HCT116 (cell line): ENCODE results near the gene FLT3LG. TPM values are rescaled to one million over a fixed set of nuclear protein-coding genes. Genes with fewer than 3 reads are reported as not detected.

ENCODE experiments used
- ATAC-seq: fragments of 200-7000 bp; cut with Tn5 transposase; 2 replicates; pipeline ENCODE4 v1.9.1; 2020; ENCODE audit warnings: mild to moderate bottlenecking, moderate library complexity
- BruUV-seq: library from RNA; stranded (reverse); fragments of 400-500 nt; replicated peaks from 2 replicates; lab custom pipeline; 2021; lab: Mats Ljungman, UMichigan
- CTCF ChIA-PET: fragments of 300-600 bp; sonication (Branson Sonifier 250); formaldehyde crosslinking; loops from one replicate; lab custom pipeline; 2021; ENCODE audit warnings: antibody characterized with exemption; lab: Charles Lee
- POLR2A ChIA-PET: fragments of 300-600, 350-600 bp; sonication (Branson Sonifier 250); formaldehyde crosslinking; loops from one replicate; lab custom pipeline; 2021; ENCODE audit warnings: antibody characterized with exemption; lab: Charles Lee
- RAD21 ChIA-PET, 2 experiments: fragments of 300-600 bp; sonication (Branson Sonifier 250); formaldehyde crosslinking; loops; one replicate each; lab custom pipeline; 2023; ENCODE audit warnings: low total read pairs in 2 of 2; ENCODE audit not compliant: uncharacterized antibody in 2 of 2, unreplicated experiment in 2 of 2, low non-redundant PET in 1 of 2; lab: Charles Lee
- DNase-seq: peaks from one replicate; pipeline ENCODE4 v3.0.0-alpha.2; 2010; ENCODE audit warnings: low read depth, low spot score
- H2AFZ ChIP-seq: fragments of 200-600 bp; shearing (Covaris generic), sonication (generic); 2 replicates; pipeline ENCODE4 v1.6.1; 2017; ENCODE audit warnings: low read depth, mixed run types, mixed read lengths, antibody characterized with exemption, low read length; ENCODE audit not compliant: poor library complexity, severe bottlenecking
- H3K27ac ChIP-seq: 2 replicates; pipeline ENCODE4 v1.5.1; 2012; ENCODE audit warnings: low read depth, low read length
- H3K27me3 ChIP-seq: fragments of 200-600 bp; sonication (generic); 2 replicates; pipeline ENCODE4 v1.6.1; 2016; ENCODE audit warnings: mixed run types, low read length, mixed read lengths; ENCODE audit not compliant: insufficient read depth
- H3K36me3 ChIP-seq, 2 experiments: fragments of 200-500 bp in 1 of 2; fragments of 200-600 bp in 1 of 2; sonication (Bioruptor generic) in 1 of 2; sonication (generic) in 1 of 2; 2 replicates each; pipeline versions ENCODE4 v1.5.1 to v1.6.1; 2014 to 2016; ENCODE audit warnings: low read length in 2 of 2, inconsistent platforms in 1 of 2, mixed read lengths in 1 of 2, mixed run types in 1 of 2; ENCODE audit not compliant: insufficient read depth in 2 of 2, control insufficient read depth in 1 of 2
- H3K4me1 ChIP-seq, 2 experiments: fragments of 200-600 bp in 1 of 2; sonication (generic) in 1 of 2; 2 replicates each; pipeline versions ENCODE4 v1.5.1 to v1.6.1; 2012 to 2017; ENCODE audit warnings: low read length in 2 of 2, inconsistent platforms in 1 of 2, mild to moderate bottlenecking in 1 of 2, mixed read lengths in 1 of 2, mixed run types in 1 of 2, moderate library complexity in 1 of 2; ENCODE audit not compliant: insufficient read depth in 2 of 2, control insufficient read depth in 1 of 2
- H3K4me2 ChIP-seq: fragments of 200-600 bp; sonication (generic); 2 replicates; pipeline ENCODE4 v1.6.1; 2017; ENCODE audit warnings: mixed run types, low read length, mixed read lengths
- H3K4me3 ChIP-seq, 2 experiments: fragments of 200-600 bp in 1 of 2; sonication (generic) in 1 of 2; replicated peaks in 1 of 2; 2 replicates each; pipeline ENCODE4 v1.5.1; 2011 to 2016; ENCODE audit warnings: low read length in 2 of 2, control low read depth in 1 of 2, low read depth in 1 of 2, mild to moderate bottlenecking in 1 of 2, mixed read lengths in 1 of 2, mixed run types in 1 of 2
- H3K79me2 ChIP-seq: fragments of 200-600 bp; sonication (generic); 2 replicates; pipeline ENCODE4 v1.6.1; 2017; ENCODE audit warnings: mild to moderate bottlenecking, mixed run types, low read length, moderate library complexity, mixed read lengths; ENCODE audit not compliant: insufficient read depth
- H3K9ac ChIP-seq: fragments of 200-600 bp; sonication (generic); 2 replicates; pipeline ENCODE4 v1.6.1; 2016; ENCODE audit warnings: low read length, mixed read lengths
- H3K9me2 ChIP-seq: fragments of 200-600 bp; sonication (generic), shearing (Covaris generic); 2 replicates; pipeline ENCODE4 v1.6.1; 2017; ENCODE audit warnings: mixed run types, mild to moderate bottlenecking, moderate library complexity; ENCODE audit not compliant: insufficient read depth
- H3K9me3 ChIP-seq, 2 experiments: fragments of 200-500 bp in 1 of 2; fragments of 200-600 bp in 1 of 2; sonication (Bioruptor generic) in 1 of 2; sonication (generic) in 1 of 2; 2 replicates each; pipeline ENCODE4 v1.6.1; 2014 to 2017; ENCODE audit warnings: low read length in 2 of 2, mixed read lengths in 2 of 2, inconsistent platforms in 1 of 2, low read depth in 1 of 2, mild to moderate bottlenecking in 1 of 2, mixed run types in 1 of 2, moderate library complexity in 1 of 2; ENCODE audit not compliant: control insufficient read depth in 1 of 2, insufficient read depth in 1 of 2
- H4K20me1 ChIP-seq: fragments of 200-600 bp; sonication (generic), shearing (Covaris generic); 2 replicates; pipeline ENCODE4 v1.6.1; 2017; ENCODE audit warnings: mixed run types, mild to moderate bottlenecking, moderate library complexity; ENCODE audit not compliant: insufficient read depth
- CBX3 ChIP-seq: IDR thresholded peaks from 2 replicates; pipeline ENCODE4 v1.6.1; 2012; ENCODE audit warnings: low read depth
- EZH2phosphoT487 ChIP-seq: fragments of 200-600 bp; IDR thresholded peaks from 2 replicates; pipeline ENCODE4 v1.6.1; 2018; ENCODE audit warnings: antibody characterized with exemption, borderline replicate concordance
- FOSL1 ChIP-seq: IDR thresholded peaks from 2 replicates; pipeline ENCODE4 v1.6.1; 2012; ENCODE audit warnings: low read depth
- JUND ChIP-seq: IDR thresholded peaks from 2 replicates; pipeline ENCODE4 v1.6.1; 2012
- RAD21 ChIP-seq: IDR thresholded peaks from 2 replicates; pipeline ENCODE4 v1.6.1; 2012; ENCODE audit warnings: low read depth, mild to moderate bottlenecking
- SP1 ChIP-seq: IDR thresholded peaks from 2 replicates; pipeline ENCODE4 v1.6.1; 2012; ENCODE audit warnings: low read depth
- TCF7L2 ChIP-seq: IDR thresholded peaks from 2 replicates; pipeline ENCODE4 v1.7.0; 2011; ENCODE audit warnings: borderline replicate concordance, inconsistent platforms; ENCODE audit not compliant: insufficient read depth, insufficient read length; ENCODE audit errors: extremely low read depth
- YY1 ChIP-seq: IDR thresholded peaks from 2 replicates; pipeline ENCODE4 v1.6.1; 2011; ENCODE audit warnings: low read length, low read depth, moderate library complexity, mild to moderate bottlenecking; ENCODE audit not compliant: insufficient replicate concordance; ENCODE audit errors: extremely low read depth
- ZFX ChIP-seq: fragments of 450-650 bp; IDR thresholded peaks from 2 replicates; pipeline ENCODE4 v1.6.1; 2017
- intact Hi-C: fragments of 100-400 bp; cut with micrococcal nuclease; formaldehyde crosslinking; loops from 2 replicates; pipeline ENCODE4 v1.10.0; 2022
- total RNA-seq: library from RNA; stranded (reverse); gene quantifications from one replicate; pipeline ENCODE4 v1.2.1, GENCODE V29; 2021; ENCODE audit not compliant: unreplicated experiment
- TF ChIP-seq, protein P1 (sequence below): IDR thresholded peaks from 2 replicates; pipeline ENCODE4 v1.6.1; 2012
- TF ChIP-seq, protein P2 (sequence below): IDR thresholded peaks from 2 replicates; pipeline ENCODE4 v1.6.1; 2012; ENCODE audit warnings: low read depth
- TF ChIP-seq, protein P3 (sequence below), 3 experiments: fragments of 200-600 bp in 1 of 3; sonication (generic) in 1 of 3; IDR thresholded peaks in 2 of 3; conservative IDR thresholded peaks in 1 of 3; 2 replicates each; pipeline ENCODE4 v1.5.1; 2012 to 2017; ENCODE audit warnings: low read depth in 2 of 3, low read length in 2 of 3, antibody characterized with exemption in 1 of 3, borderline replicate concordance in 1 of 3, control low read depth in 1 of 3, mild to moderate bottlenecking in 1 of 3, mixed read lengths in 1 of 3, mixed run types in 1 of 3, moderate library complexity in 1 of 3; ENCODE audit not compliant: insufficient read depth in 1 of 3
- TF ChIP-seq, protein P4 (sequence below): IDR thresholded peaks from 2 replicates; pipeline ENCODE4 v1.6.1; 2012

FLT3LG gene
- total RNA-seq, 1 experiment from 2014 or later = 3.8 TPM

DNA sequence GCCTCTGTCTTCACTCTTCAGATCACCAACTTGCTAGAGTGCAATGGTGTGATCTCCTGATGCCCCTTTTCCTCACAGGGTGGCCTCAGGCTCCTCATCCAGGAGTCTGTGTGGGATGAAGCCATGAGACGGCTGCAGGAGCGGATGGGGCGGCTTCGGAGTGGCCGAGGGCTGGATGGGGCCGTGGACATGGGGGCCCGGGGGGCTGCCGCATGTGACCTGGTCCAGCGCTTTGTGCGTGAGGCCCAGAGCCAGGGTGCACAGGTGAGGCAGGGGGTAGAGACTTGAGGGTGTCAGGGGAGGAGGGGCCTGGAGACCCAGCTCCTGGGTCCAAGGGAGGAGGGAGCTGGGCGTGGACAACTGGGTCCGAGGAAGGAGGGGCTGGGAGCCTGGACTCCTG, 11.5 kb upstream of the FLT3LG start:
- Histone ChIP-seq H2AFZ (no peak overlapping the region), H3K4me1 (no peaks in the 10 kb centered on the region), H3K4me3 (no peak overlapping the region), H3K27me3 (no peaks in the 10 kb centered on the region), H3K36me3 (no peaks in the 10 kb centered on the region), H3K79me2 (no peaks in the 10 kb centered on the region), H3K4me2 (no peak overlapping the region), H3K9me2 (no peaks in the 10 kb centered on the region), H3K9me3 (no peaks in the 10 kb centered on the region), H3K9ac (no peak overlapping the region), H4K20me1 (no peaks in the 10 kb centered on the region), H3K27ac (no peak overlapping the region)
- CTCF ChIA-PET = no interaction called here
- POLR2A ChIA-PET = no interaction called here
- RAD21 ChIA-PET = no interaction called here
- TF ChIP-seq JUND (no peak), YY1 (no peak), ZFX (no peak), CBX3 (no peak), RAD21 (no peak), SP1 (no peak), TCF7L2 (no peak), EZH2phosphoT487 (no peak), FOSL1 (no peak)
- TF ChIP-seq, protein P1, sequence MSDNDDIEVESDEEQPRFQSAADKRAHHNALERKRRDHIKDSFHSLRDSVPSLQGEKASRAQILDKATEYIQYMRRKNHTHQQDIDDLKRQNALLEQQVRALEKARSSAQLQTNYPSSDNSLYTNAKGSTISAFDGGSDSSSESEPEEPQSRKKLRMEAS = no peak
- TF ChIP-seq, protein P2, sequence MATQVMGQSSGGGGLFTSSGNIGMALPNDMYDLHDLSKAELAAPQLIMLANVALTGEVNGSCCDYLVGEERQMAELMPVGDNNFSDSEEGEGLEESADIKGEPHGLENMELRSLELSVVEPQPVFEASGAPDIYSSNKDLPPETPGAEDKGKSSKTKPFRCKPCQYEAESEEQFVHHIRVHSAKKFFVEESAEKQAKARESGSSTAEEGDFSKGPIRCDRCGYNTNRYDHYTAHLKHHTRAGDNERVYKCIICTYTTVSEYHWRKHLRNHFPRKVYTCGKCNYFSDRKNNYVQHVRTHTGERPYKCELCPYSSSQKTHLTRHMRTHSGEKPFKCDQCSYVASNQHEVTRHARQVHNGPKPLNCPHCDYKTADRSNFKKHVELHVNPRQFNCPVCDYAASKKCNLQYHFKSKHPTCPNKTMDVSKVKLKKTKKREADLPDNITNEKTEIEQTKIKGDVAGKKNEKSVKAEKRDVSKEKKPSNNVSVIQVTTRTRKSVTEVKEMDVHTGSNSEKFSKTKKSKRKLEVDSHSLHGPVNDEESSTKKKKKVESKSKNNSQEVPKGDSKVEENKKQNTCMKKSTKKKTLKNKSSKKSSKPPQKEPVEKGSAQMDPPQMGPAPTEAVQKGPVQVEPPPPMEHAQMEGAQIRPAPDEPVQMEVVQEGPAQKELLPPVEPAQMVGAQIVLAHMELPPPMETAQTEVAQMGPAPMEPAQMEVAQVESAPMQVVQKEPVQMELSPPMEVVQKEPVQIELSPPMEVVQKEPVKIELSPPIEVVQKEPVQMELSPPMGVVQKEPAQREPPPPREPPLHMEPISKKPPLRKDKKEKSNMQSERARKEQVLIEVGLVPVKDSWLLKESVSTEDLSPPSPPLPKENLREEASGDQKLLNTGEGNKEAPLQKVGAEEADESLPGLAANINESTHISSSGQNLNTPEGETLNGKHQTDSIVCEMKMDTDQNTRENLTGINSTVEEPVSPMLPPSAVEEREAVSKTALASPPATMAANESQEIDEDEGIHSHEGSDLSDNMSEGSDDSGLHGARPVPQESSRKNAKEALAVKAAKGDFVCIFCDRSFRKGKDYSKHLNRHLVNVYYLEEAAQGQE = no peak
- TF ChIP-seq, protein P3, sequence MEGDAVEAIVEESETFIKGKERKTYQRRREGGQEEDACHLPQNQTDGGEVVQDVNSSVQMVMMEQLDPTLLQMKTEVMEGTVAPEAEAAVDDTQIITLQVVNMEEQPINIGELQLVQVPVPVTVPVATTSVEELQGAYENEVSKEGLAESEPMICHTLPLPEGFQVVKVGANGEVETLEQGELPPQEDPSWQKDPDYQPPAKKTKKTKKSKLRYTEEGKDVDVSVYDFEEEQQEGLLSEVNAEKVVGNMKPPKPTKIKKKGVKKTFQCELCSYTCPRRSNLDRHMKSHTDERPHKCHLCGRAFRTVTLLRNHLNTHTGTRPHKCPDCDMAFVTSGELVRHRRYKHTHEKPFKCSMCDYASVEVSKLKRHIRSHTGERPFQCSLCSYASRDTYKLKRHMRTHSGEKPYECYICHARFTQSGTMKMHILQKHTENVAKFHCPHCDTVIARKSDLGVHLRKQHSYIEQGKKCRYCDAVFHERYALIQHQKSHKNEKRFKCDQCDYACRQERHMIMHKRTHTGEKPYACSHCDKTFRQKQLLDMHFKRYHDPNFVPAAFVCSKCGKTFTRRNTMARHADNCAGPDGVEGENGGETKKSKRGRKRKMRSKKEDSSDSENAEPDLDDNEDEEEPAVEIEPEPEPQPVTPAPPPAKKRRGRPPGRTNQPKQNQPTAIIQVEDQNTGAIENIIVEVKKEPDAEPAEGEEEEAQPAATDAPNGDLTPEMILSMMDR (IDR thresholded peaks at IDR 0.05 in 2 of 3, conservative IDR thresholded peaks at IDR 0.05 in 1 of 3; ENCODE audit: borderline replicate concordance in 1 of 3, insufficient read depth in 1 of 3, low read depth in 2 of 3, low read length in 2 of 3) = no peak
- TF ChIP-seq, protein P4, sequence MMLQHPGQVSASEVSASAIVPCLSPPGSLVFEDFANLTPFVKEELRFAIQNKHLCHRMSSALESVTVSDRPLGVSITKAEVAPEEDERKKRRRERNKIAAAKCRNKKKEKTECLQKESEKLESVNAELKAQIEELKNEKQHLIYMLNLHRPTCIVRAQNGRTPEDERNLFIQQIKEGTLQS = no peak
- BruUV-seq = no TSS peak
- no peak for ATAC-seq
- intact Hi-C loops = no loop called here
- DNase-seq = no peak
